ENCODE measurements around the gene RBP5.

DNA sequence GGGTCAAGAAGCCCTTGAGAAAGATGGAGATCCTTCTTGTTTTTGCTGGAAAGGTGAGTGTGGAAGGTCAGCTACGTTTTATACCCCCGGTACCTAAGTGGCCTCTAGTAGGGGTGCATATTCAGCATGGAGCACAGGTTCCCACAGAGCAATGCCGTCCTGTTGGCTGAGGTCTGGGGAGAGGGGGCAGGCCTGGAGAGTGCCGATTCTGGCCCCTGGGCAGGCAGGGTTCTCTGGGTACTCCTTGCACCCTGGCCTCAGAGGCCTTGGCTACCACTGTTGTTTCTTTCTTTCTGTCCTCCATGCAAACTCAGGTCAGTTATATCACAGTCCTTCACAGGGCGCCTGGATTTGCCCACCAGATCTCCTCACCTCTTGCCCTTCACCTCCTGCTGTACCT, 8.5 kb downstream of the RBP5 start:
- TF ChIP-seq MYC (IDR thresholded peaks at IDR 0.05; ENCODE audit: low read depth, low read length) (no peak), POLR2A (IDR thresholded peaks at IDR 0.05; ENCODE audit: extremely low read depth, insufficient read length) (no peak)
- TF ChIP-seq, protein P1, sequence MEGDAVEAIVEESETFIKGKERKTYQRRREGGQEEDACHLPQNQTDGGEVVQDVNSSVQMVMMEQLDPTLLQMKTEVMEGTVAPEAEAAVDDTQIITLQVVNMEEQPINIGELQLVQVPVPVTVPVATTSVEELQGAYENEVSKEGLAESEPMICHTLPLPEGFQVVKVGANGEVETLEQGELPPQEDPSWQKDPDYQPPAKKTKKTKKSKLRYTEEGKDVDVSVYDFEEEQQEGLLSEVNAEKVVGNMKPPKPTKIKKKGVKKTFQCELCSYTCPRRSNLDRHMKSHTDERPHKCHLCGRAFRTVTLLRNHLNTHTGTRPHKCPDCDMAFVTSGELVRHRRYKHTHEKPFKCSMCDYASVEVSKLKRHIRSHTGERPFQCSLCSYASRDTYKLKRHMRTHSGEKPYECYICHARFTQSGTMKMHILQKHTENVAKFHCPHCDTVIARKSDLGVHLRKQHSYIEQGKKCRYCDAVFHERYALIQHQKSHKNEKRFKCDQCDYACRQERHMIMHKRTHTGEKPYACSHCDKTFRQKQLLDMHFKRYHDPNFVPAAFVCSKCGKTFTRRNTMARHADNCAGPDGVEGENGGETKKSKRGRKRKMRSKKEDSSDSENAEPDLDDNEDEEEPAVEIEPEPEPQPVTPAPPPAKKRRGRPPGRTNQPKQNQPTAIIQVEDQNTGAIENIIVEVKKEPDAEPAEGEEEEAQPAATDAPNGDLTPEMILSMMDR (IDR thresholded peaks at IDR 0.05; ENCODE audit: low read depth, low read length): no peak
